NCI-H345 treated with DMSO at 0.1 percent for 48 hours (cell line): ENCODE data around the gene DUOX1.
"Not testable (repeated sequence)": the region's sequence is repeated elsewhere in the genome, so short reads cannot be mapped to it uniquely, and the experiment has no call there.

Experiments used
- DNase-seq: peaks from one replicate; lab custom pipeline; 2025; ENCODE audit not compliant: unreplicated experiment; lab: John Stamatoyannopoulos, UW

Gene DUOX1

GRCh38 chr15:45129651-45130129 lies at the start of gene DUOX1, which contains the start of gene DUOXA1:
Gene DUOX1, plus strand, starts transcription at chr15:45129994. Its CDS starts 1,973 bp downstream, at chr15:45131967.
Gene DUOXA1, minus strand, starts transcription at chr15:45129879. Its CDS starts 6,865 bp downstream, at chr15:45123014.
- no peak for DNase-seq

GRCh38 chr15:45080593-45080992 lies 49.2 kb upstream of the DUOX1 start:
- DNase-seq, result not testable (repeated sequence)

DNA sequence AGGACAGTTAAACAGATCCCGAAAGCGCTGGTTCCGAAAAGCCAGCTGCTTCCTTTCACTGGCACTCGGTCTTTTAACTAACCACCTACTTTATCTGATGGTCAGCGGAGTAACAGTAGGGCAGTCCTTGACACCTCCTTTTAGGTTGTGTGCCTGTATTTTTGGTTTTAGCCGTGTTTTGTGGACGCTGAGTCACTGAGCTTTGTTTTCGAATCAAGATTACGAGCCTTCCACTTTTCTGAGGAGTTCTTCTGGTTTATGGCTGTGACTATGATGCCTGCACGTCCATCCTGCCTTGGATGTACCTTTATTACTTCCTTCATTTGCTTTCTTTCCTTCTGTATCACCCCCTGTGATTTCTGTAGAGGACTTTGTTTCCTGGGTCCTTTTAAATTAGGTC lies 47.4 kb upstream of the DUOX1 start:
- DNase-seq, result not testable (repeated sequence)

- DNase-seq, result no peak
Measured at GRCh38 chr15:45083223-45083622, 46.6 kb upstream of the DUOX1 start.

DNA sequence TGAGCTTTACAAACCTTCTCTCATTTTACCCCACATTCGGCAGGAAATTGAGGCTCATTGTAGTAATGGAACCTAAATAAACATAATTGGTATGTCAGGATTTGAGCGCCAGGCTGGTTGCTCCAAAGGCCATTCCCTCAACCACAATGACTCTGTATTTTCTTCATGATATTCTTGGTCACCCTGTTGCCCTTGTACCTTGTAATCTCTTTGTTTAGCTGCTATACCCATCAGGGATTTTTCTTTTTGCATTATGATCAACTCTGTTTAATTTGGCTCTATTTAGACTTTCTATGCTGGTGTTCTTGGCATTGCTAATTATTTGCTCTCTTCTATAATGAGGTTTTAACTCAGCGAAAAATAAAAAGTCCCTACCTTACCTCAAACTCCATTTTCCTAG lies 45.6 kb upstream of the DUOX1 start:
- DNase-seq, result no peak

DNA sequence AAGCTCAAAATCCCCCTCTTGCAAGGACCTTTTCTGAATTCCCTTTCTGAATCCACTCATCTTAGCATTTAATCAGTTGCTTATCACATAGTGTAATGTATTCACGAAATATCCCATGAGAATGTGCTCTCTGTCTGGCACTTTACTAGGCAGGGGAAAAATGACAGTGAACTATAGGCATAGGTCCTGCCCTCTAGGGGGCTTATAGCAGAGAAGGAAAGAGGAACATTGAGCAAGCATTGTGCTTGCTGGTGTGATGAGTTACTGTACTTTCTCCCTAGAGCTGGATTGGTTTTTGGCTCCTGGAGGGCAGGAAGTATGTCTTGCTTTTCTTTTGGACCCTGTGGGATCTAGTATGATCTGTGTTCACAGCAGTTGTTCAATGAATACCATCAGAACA lies 42.3 kb upstream of the DUOX1 start:
- no peak for DNase-seq

GRCh38 chr15:45088801-45089711 lies 40.7 kb upstream of the DUOX1 start:
- no peak for DNase-seq

DNA sequence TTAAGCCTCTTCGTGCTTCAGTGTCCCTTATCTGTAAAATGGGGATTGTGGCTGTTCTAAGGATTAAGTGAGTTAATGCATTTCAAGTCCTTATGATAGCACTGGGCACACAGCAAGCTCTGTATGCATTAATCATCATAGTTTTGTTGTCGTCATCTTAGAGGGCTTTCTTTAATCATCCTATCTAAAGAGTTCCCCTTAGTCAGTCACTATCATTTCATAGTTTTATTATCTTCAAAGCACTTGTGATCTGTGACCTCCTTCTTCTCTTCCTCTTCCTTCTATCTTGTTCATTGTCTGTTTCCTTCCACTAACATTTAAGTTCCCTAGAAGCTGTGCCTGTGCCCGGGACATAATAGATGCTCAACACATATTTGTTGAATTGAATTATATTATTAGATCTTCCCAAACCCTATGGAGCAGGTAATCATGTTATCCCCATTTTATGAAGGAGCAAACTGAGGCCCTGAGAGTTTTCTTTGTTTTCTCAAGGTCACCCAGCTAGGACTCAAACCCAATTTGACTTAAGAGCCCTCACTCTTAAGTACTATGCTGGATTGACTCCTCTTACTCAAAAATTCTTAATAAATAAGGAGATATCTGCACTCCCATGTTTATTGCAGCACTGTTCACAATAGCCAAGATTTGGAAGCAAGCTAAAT lies 40.0 kb upstream of the DUOX1 start:
- no peak for DNase-seq

GRCh38 chr15:45091161-45091560 lies 38.6 kb upstream of the DUOX1 start:
- DNase-seq, result no peak

- DNase-seq, result no peak
Measured at GRCh38 chr15:45091576-45091975, 38.2 kb upstream of the DUOX1 start.

- no peak for DNase-seq
Measured at GRCh38 chr15:45093013-45093412, 36.8 kb upstream of the DUOX1 start.

DNA sequence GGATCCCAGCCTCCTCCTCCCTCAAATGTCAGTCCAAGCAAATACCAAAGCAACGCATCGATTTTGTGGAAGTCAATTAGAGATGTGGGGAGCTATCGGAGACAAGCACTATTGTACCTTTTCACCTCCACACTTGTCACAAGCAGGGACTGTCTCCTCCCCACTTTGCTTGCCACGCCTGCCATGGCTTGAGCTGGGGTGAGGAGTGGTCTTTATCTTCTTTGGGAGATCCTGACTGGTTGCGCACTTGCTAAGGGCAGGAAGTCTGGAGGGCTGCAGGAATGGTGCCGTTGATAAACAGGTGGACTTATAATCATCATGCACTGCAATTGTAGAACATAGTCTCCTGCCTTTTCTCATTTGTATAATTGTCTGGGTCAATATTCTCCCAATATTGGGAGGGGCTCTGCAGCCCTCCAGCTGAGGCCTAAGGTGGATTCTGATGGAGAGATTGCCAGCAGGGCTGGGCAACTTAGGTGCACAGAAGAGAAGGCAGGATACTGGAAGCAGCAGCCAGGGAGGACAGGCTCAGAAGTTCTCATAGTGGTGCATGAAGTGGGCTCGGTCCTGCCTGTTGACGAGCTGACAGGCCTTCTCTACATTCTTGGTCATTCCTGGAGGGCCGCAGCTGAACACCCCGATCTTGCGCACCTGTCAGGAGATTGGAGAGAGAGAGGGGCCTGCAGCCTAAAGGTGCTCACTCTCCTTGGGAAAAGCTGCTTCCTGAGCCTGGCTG lies 36.0 kb upstream of the DUOX1 start:
- DNase-seq, result no peak

GRCh38 chr15:45094358-45094730 lies 35.5 kb upstream of the DUOX1 start:
- DNase-seq, result no peak

DNA sequence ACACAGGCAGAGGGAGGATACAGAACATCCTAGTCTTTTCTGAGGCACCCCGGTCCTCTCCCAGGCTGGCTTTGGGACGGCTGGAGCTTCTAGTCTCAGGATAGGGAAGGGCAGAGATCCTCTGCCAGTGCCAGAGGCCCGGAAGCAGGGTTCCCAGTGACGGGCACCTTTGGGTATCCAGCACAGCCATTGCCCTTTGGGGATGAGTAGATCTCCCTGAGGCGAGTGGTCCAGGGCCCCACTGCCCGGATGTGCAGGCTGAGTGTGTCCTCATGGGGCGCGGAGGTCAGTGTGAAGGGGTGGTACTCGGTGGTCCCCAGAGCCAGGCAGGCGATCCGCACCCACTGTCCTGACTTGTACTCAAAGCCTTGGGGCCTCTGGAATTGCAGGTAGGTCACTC lies 34.1 kb upstream of the DUOX1 start:
- no peak for DNase-seq

GRCh38 chr15:45097466-45097865 lies 32.3 kb upstream of the DUOX1 start:
- no peak for DNase-seq

DNA sequence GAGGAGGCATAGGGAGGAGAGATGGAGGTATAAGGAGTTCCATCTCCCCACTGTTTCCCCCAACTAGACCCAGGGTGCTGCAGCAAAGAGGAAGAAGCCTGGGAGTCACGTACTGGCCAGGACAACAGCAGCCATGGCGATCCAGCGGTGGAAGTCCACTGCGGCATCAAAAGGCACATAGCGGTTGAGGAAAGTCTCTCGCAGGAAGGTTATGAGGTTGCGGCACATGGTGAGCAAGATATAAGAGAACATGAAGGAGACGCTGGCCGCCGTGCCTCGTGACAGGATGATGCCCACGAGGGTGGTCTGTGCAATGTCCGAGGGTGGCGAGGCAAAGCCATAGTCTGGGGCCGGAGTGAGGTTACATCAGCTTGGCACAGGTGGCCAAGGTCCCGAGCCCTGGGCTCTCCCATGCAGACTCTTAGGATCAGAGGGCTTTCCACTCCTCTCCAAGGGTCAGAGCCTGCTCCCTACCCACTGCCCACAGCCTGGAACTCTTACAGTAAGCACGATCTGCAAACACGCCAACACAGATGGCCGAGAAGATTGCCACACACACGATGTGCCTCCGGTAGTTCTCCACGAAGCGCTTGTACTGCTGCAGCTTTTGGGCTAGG lies 30.1 kb upstream of the DUOX1 start:
- no peak for DNase-seq

DNA sequence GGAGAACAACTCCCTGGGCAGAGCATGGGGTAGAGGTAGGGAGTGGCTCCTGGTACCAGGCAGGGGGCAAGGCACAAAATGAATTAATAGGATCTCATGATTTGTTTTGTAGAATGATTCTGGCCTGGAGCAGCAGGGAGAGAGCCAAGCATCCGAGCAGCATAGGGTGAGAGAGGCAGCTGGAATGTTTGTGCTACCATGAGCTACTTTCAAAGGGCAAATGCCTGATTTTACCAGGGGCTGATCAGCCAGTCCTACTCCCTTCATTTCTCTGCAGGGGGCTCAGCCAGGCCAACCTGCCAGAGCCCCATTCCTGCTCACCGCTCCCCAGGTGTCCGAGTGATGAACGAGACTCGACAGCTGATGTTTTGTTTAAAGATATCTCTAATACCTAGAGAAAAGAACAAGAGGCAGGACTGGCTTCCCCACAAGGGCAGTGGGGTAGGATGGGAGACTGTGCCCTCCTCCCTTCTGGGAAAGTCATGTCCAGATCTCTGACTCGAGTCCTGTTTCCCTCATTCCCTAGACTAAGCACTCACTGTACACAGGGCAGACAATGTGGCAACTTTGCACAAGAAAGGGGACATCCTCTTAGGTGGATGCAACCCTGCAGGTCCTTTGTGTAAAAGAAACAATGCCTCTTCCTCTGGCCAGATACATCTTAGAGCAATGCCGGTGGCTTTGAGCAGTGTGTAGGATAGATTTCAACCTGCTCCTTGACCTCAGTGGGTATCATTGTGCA lies 28.7 kb upstream of the DUOX1 start:
- DNase-seq, result no peak

DNA sequence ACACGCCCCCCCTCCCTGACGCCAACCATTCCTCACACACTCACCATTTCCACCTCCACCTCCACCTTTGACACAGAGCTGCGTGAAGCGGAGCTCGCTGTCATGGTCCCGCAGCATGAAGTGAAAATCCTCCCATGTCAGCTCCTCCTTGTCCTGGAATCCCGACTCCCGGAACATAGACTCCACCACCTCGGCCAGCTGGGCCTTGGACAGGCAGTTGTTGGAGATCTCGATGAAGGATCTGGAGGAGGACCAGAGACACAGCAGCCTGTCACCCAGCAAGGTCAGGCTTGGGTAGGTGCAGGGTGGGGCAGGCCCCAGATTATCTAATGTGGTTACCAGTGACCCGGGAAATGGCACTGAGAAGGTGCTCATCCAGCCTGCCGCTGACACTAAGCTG lies 28.0 kb upstream of the DUOX1 start:
- no peak for DNase-seq

- DNase-seq, result no peak
Measured at GRCh38 chr15:45102226-45102625, 27.6 kb upstream of the DUOX1 start.

GRCh38 chr15:45104170-45104569 lies 25.6 kb upstream of the DUOX1 start:
- DNase-seq, result not testable (repeated sequence)
